GM21786 (cell line): ENCODE results near the gene YWHAG.
"Not testable (repeated sequence)": the region's sequence is repeated elsewhere in the genome, so short reads cannot be mapped to it uniquely, and the experiment has no call there.

Source experiments
- ATAC-seq: cut with Tn5 transposase; IDR thresholded peaks from one replicate; pipeline ENCODE4 v1.9.1; 2021; ENCODE audit not compliant: unreplicated experiment

Gene YWHAG

GRCh38 chr7:76381814-76382213 is 23.0 kb upstream of the YWHAG start:
- no peak for ATAC-seq

GRCh38 chr7:76380623-76380966 is 21.8 kb upstream of the YWHAG start:
- ATAC-seq = no peak

GRCh38 chr7:76377186-76377918 is 18.6 kb upstream of the YWHAG start:
- no peak for ATAC-seq

GRCh38 chr7:76375251-76375650 is 16.5 kb upstream of the YWHAG start:
- ATAC-seq = no peak

GRCh38 chr7:76372984-76373833 is 14.4 kb upstream of the YWHAG start:
- no peak for ATAC-seq

- ATAC-seq = no peak
Observed at GRCh38 chr7:76371396-76371795, 12.6 kb upstream of the YWHAG start.

GRCh38 chr7:76369018-76369417 is 10.2 kb upstream of the YWHAG start:
- ATAC-seq = no peak

- no peak for ATAC-seq
Observed at GRCh38 chr7:76368190-76368589, 9.4 kb upstream of the YWHAG start.

- peak; percentile 3 for ATAC-seq
Observed at GRCh38 chr7:76364198-76364584, 5.4 kb upstream of the YWHAG start.

GRCh38 chr7:76363754-76364153 is 5.0 kb upstream of the YWHAG start:
- not testable (repeated sequence) for ATAC-seq

- no peak for ATAC-seq
Observed at GRCh38 chr7:76359978-76360638, 1.3 kb upstream of the YWHAG start.

- ATAC-seq = peak; percentile 92
Observed at GRCh38 chr7:76359111-76359977, 553 bp upstream of the YWHAG start.

- ATAC-seq = peak; percentile 15
Observed at GRCh38 chr7:76358011-76358480, 745 bp downstream of the YWHAG start.

- ATAC-seq = no peak
Observed at GRCh38 chr7:76357475-76358010, 1.2 kb downstream of the YWHAG start.

- no peak for ATAC-seq
Observed at GRCh38 chr7:76356823-76357222, 2.0 kb downstream of the YWHAG start.

GRCh38 chr7:76356115-76356514 is 2.7 kb downstream of the YWHAG start:
- ATAC-seq = no peak

GRCh38 chr7:76354981-76355730 is 3.6 kb downstream of the YWHAG start:
- no peak for ATAC-seq

- ATAC-seq = no peak
Observed at GRCh38 chr7:76354516-76354915, 4.3 kb downstream of the YWHAG start.

- ATAC-seq = no peak
Observed at GRCh38 chr7:76353744-76354143, 5.0 kb downstream of the YWHAG start.

- ATAC-seq = no peak
Observed at GRCh38 chr7:76352193-76352592, 6.6 kb downstream of the YWHAG start.
